Esophagus squamous epithelium (tissue), 5 donors: ENCODE measurements around the gene SSX1. TPM values are rescaled to one million over a fixed set of nuclear protein-coding genes. Genes with fewer than 3 reads are reported as not detected.
"Not testable (repeated sequence)": the region's sequence is repeated elsewhere in the genome, so short reads cannot be mapped to it uniquely, and the experiment has no call there.

ENCODE experiments used
- DNase-seq: peaks from one replicate; lab custom pipeline; 2025; lab: John Stamatoyannopoulos, UW
- H3K27ac ChIP-seq, 4 donors: fragments of 200-600 bp; sonication (generic); one replicate each; pipeline ENCODE4 v1.5.1; 2016 to 2019; ENCODE audit warnings: mild to moderate bottlenecking in 1 of 4
- H3K27me3 ChIP-seq, 4 donors: fragments of 200-600 bp; sonication (generic); 1 replicate in 3 of 4; 2 replicates in 1 of 4; pipeline versions ENCODE4 v1.5.1 to v1.6.0; 2017 to 2021; ENCODE audit warnings: antibody characterized with exemption in 1 of 4
- H3K36me3 ChIP-seq, 3 donors: fragments of 200-600 bp; sonication (generic); one replicate each; pipeline ENCODE4 v1.5.1; 2016 to 2019
- H3K4me1 ChIP-seq, 3 donors: fragments of 200-600 bp; sonication (generic); one replicate each; pipeline ENCODE4 v1.5.1; 2017 to 2019
- H3K4me3 ChIP-seq, 4 donors: fragments of 200-600 bp; sonication (generic); 1 replicate in 3 of 4; 2 replicates in 1 of 4; pipeline ENCODE4 v1.5.1; 2016 to 2019; ENCODE audit warnings: mild to moderate bottlenecking in 2 of 4, moderate library complexity in 1 of 4
- H3K9me3 ChIP-seq, 3 donors: fragments of 200-600 bp; sonication (generic); one replicate each; pipeline ENCODE4 v1.5.1; 2016 to 2019
- CTCF ChIP-seq, 6 experiments: fragments of 450-650 bp in 4 of 6; fragments of 200-600 bp in 2 of 6; sonication (generic) in 2 of 6; IDR thresholded peaks; one replicate each; pipeline ENCODE4 v1.5.1; 2016 to 2019; ENCODE audit warnings: antibody characterized with exemption in 6 of 6, mild to moderate bottlenecking in 4 of 6, moderate library complexity in 4 of 6
- POLR2A ChIP-seq, 4 donors: fragments of 450-650 bp; IDR thresholded peaks; one replicate each; pipeline ENCODE4 v1.6.1; 2017; ENCODE audit warnings: antibody characterized with exemption in 4 of 4, mild to moderate bottlenecking in 4 of 4, moderate library complexity in 3 of 4
- WGBS, 2 donors: methylation state at CpG; one replicate each; pipeline ENCODE4 v1.1.5; 2018; 5-methylcytosine and 5-hydroxymethylcytosine counted together
- intact Hi-C: fragments of 100-400 bp; cut with DNase I; formaldehyde crosslinking; loops from one replicate; pipeline ENCODE4 v1.15.0; 2022
- total RNA-seq, 4 donors: library from RNA; depleted of rRNA; stranded (reverse); fragments of >200 nt; gene quantifications; one replicate each; pipeline ENCODE4 v1.1.0, GENCODE V29; 2016
- donor health status: DM: yes; HTN: yes; CAD: no.

Gene SSX1
- not detected for total RNA-seq

DNA sequence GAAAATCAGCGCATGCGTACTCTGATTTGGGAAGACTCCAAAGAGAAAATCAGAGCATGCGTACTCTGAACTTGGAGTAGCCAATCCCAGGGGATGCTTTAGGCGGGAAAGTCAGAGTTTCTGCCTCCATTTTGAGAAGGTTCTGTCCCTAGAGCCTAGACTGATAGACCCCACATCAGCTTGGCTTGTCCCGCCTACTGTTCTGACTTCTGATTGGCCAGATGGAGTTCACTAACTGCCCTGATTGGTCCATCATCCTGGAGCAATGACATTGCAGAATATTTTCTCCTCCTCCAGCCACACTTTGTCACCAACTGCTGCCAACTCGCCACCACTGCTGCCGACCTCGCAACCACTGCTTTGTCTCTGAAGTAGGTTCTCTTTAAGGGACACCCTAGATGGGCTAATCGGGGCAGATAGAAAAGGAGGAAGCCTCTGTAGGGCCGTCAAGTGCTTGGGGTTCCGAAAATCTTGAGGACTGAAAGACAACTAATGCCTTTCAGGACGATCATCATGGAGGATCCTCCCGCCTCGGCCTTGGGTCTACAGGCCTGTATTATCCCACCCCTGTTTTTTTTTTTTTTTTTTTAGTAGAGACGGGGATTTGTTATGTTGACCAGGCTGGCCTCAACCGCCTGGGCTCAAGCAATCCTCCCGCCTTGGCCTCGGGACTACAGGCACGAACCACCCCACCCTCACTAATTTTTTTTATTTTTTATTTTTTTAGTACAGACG is at the start of gene SSX1:
Gene SSX1 (plus strand): TSS at position 331 of the 735 bp plus-strand sequence. CDS start 1,850 bp downstream, outside the sequence.
- DNase-seq, H3K27ac ChIP-seq, H3K4me3 ChIP-seq, H3K4me1 ChIP-seq, H3K27me3 ChIP-seq, H3K36me3 ChIP-seq, intact Hi-C loops, H3K9me3 ChIP-seq: not testable (repeated sequence)
- whole genome bisulfite sequencing, 2 donors = 87 to 96% methylated on average over 8 to 20 of the region's 20 CpGs

- DNase-seq = not testable (repeated sequence)
- WGBS, 2 donors = 8 to 42% methylated on average over 2 to 4 of the region's 4 CpGs
These were observed 40.9 kb upstream of the SSX1 start for GRCh38 chrX:48214341-48214740.

GRCh38 chrX:48224196-48224595 is 31.0 kb upstream of the SSX1 start:
- H3K4me3 ChIP-seq, DNase-seq, H3K27me3 ChIP-seq, H3K9me3 ChIP-seq, H3K27ac ChIP-seq, H3K4me1 ChIP-seq, intact Hi-C loops, H3K36me3 ChIP-seq: not testable (repeated sequence)
- 90 to 97% methylated on average over 2 to 3 of the region's 4 CpGs for WGBS, 2 donors

More at GRCh38 chrX:48214341-48214740, 40.9 kb upstream of the SSX1 start:
- H3K27me3 ChIP-seq, H3K4me1 ChIP-seq, H3K36me3 ChIP-seq, H3K27ac ChIP-seq, intact Hi-C loops, H3K4me3 ChIP-seq, H3K9me3 ChIP-seq: not testable (repeated sequence)

GRCh38 chrX:48252945-48253344 is 2.2 kb upstream of the SSX1 start:
- H3K27me3 ChIP-seq, DNase-seq, H3K4me1 ChIP-seq, intact Hi-C loops, H3K27ac ChIP-seq, H3K36me3 ChIP-seq, H3K9me3 ChIP-seq, H3K4me3 ChIP-seq: not testable (repeated sequence)
- whole genome bisulfite sequencing, 2 donors = 29 to 42% methylated on average over 5 to 6 of the region's 6 CpGs

DNA sequence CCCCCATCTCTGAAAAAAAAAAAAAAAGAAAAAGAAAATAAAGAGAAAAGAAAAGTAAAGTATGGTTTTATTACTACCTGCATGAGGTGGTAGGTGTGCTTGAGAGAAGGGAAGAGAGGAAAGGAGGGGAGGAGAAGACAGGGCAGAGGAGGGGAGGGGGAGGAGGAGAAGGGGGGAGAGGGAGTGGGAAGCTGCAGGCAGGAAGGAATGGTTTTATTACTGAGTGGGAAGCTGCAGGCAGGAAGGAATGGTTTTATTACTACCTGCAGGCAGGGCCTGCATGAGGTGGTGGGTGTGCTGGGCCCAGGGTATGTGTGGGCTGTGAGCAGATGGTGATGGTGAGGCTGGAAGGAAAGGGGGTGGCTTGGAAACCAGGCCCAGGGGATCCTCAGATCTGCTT is 19.2 kb downstream of the SSX1 start:
- intact Hi-C loops, H3K27me3 ChIP-seq, DNase-seq, H3K4me1 ChIP-seq, H3K36me3 ChIP-seq, H3K27ac ChIP-seq, H3K9me3 ChIP-seq, H3K4me3 ChIP-seq: not testable (repeated sequence)

GRCh38 chrX:48278958-48279357 is 23.8 kb downstream of the SSX1 start:
- WGBS, 2 donors = 78% methylated on average over 6 to 9 of the region's 9 CpGs
- intact Hi-C loops = no loop called here
- Histone ChIP-seq H3K36me3 (no peaks in the 10 kb centered on the region), H3K4me1 (no peaks in the 10 kb centered on the region), H3K4me3 (no peak overlapping the region), H3K27ac (no peak overlapping the region), H3K27me3 (no peaks in the 10 kb centered on the region), H3K9me3 (no peaks in the 10 kb centered on the region)
- DNase-seq = no peak
- TF ChIP-seq CTCF (IDR thresholded peaks at IDR 0.05) = no peak
- TF ChIP-seq POLR2A (IDR thresholded peaks at IDR 0.05) = no peak

- H3K4me3 ChIP-seq, H3K27ac ChIP-seq, H3K36me3 ChIP-seq, H3K9me3 ChIP-seq, H3K4me1 ChIP-seq, DNase-seq, intact Hi-C loops, H3K27me3 ChIP-seq: not testable (repeated sequence)
- WGBS, 2 donors = 81 to 82% methylated on average over 3 of the region's 3 CpGs
These were observed 25.5 kb downstream of the SSX1 start for GRCh38 chrX:48280729-48281128.

DNA sequence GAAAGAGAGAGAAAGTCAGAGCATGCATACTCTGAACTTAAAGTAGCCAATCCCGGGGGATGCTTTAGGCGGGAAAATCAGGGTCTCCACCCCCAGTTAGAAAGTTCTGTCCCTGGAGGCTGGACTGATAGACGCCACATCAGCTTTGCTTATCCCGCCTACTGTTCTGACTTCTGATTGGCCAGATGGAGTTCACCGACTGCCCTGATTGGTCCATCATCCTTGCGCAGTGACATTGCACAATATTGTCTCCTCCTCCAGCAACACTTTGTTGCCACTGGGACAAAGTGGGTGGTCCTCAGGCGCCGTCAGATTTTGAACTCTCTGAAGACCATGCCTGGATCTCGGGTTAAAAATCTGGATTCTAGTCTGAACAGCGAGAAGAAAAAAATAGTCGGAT is 51.0 kb downstream of the SSX1 start:
- no peak for DNase-seq
- intact Hi-C loops = no loop called here
- no peak overlapping the region for H3K27ac ChIP-seq
- H3K9me3 ChIP-seq = no peaks in the 10 kb centered on the region
- no peaks in the 10 kb centered on the region for H3K27me3 ChIP-seq
- no peak for TF ChIP-seq POLR2A (IDR thresholded peaks at IDR 0.05)
- TF ChIP-seq CTCF (IDR thresholded peaks at IDR 0.05) = no peak
- 74 to 83% methylated on average over 3 to 10 of the region's 11 CpGs for WGBS, 2 donors
- no peaks in the 10 kb centered on the region for H3K4me1 ChIP-seq
- no peaks in the 10 kb centered on the region for H3K36me3 ChIP-seq
- H3K4me3 ChIP-seq = no peak overlapping the region

DNA sequence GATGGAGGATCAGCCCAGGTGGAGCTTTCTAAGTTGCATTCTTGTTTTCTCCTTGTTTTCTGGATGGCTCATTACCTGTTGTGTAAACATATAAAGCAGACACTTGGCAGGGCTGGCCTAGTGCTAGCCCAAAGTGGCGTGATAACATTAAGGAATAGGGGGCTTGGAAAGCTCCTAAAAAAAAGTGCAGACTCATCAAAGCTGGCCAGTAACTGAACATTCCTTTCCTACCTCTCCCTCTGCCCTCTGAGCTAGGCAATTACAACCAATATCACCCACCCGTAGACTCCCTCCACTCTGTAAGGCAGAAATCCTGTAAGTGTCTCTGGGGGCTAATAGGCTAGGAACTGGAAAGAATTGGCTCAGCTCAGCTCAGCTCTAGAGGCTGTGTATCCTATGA is 58.8 kb downstream of the SSX1 start:
- H3K4me3 ChIP-seq, H3K36me3 ChIP-seq, H3K27ac ChIP-seq, H3K4me1 ChIP-seq, intact Hi-C loops, H3K9me3 ChIP-seq, DNase-seq, H3K27me3 ChIP-seq: not testable (repeated sequence)
- whole genome bisulfite sequencing, 2 donors = 48 to 85% methylated on average over 2 of the region's 2 CpGs
